Measurements from ENCODE around the gene GPR37L1.

DNA sequence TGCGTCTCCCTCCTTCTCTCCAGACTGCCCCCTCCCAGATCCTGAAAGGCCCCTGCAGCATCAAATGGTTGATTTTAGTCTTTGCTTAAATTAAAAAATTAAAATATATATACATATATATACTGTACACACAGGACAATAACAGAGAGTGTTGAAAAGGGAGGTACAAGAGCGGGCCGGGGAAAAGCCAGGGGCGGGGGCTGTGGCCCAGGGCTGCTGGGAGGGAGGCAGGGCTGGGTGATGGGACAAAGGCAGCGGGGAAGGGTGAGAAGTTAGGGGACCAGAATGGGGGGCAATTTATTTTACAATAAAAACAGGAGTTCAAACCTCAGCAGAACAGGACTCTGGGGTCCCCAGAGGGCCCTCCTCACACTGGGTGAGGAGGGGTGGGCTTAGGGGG lies 11.3 kb downstream of the GPR37L1 start:
- TF ChIP-seq EZH2 (IDR thresholded peaks at IDR 0.05; ENCODE audit: insufficient read depth, poor library complexity, severe bottlenecking) (no peak), EZH2phosphoT487 (IDR thresholded peaks at IDR 0.05; ENCODE audit: insufficient read depth, low read depth) (no peak)
